Osteoblast (primary cell): ENCODE results near the gene TAC4. TPM values are rescaled to one million over a fixed set of nuclear protein-coding genes. Genes with fewer than 3 reads are reported as not detected.

Experiments
- DNase-seq: peaks from one replicate; pipeline ENCODE4 v3.0.0; 2011; ENCODE audit warnings: low spot score, mixed read lengths; ENCODE audit not compliant: insufficient read length; ENCODE audit errors: missing footprints
- H2AFZ ChIP-seq: 2 replicates; pipeline ENCODE4 v1.6.0; 2011; ENCODE audit warnings: mild to moderate bottlenecking, low read length
- H3K27ac ChIP-seq: 2 replicates; pipeline ENCODE4 v1.5.1; 2011; ENCODE audit warnings: mild to moderate bottlenecking, low read depth, low read length, moderate library complexity
- H3K27me3 ChIP-seq: 2 replicates; pipeline ENCODE4 v1.6.0; 2012; ENCODE audit warnings: mild to moderate bottlenecking, control low read depth, inconsistent platforms, low read length, moderate library complexity; ENCODE audit not compliant: insufficient read depth
- H3K36me3 ChIP-seq: 2 replicates; pipeline ENCODE4 v1.5.1; 2011; ENCODE audit warnings: mild to moderate bottlenecking, low read length, control low read depth, moderate library complexity; ENCODE audit not compliant: insufficient read depth
- H3K4me1 ChIP-seq: 2 replicates; pipeline ENCODE4 v1.5.1; 2011; ENCODE audit warnings: mild to moderate bottlenecking, low read length, control low read depth, moderate library complexity; ENCODE audit not compliant: insufficient read depth
- H3K4me2 ChIP-seq: 2 replicates; pipeline ENCODE4 v1.6.0; 2011; ENCODE audit warnings: mild to moderate bottlenecking, low read length; ENCODE audit not compliant: insufficient read depth
- H3K4me3 ChIP-seq: fragments of 200-600 bp; sonication (generic); 3 replicates; pipeline ENCODE4 v1.5.1; 2012; ENCODE audit warnings: mild to moderate bottlenecking, low read length, inconsistent platforms; ENCODE audit not compliant: insufficient read depth
- H3K79me2 ChIP-seq: 2 replicates; pipeline ENCODE4 v1.6.0; 2012; ENCODE audit warnings: mild to moderate bottlenecking, low read length, control low read depth, inconsistent platforms; ENCODE audit not compliant: insufficient read depth
- H3K9me3 ChIP-seq: 2 replicates; pipeline ENCODE4 v1.5.1; 2011; ENCODE audit warnings: low read depth, low read length, control low read depth
- H4K20me1 ChIP-seq: 2 replicates; pipeline ENCODE4 v1.6.0; 2012; ENCODE audit warnings: mild to moderate bottlenecking, low read length, control low read depth; ENCODE audit not compliant: insufficient read depth
- CTCF ChIP-seq: IDR thresholded peaks from 2 replicates; pipeline ENCODE4 v1.5.1; 2011; ENCODE audit warnings: mild to moderate bottlenecking, low read depth, low read length, moderate library complexity; ENCODE audit errors: extremely low read depth
- total RNA-seq: library from RNA; depleted of rRNA; stranded (reverse); fragments of >200 nt; gene quantifications from 2 replicates; pipeline ENCODE4 v1.2.3, GENCODE V29; 2012

The TAC4 gene
- total RNA-seq, 1 donor, result not detected

- peak overlapping the region; percentile 65 for H3K4me2 ChIP-seq
- H3K27ac ChIP-seq, result peak overlapping the region; percentile 44
Observed at GRCh38 chr17:49836111-49837030, 11.5 kb downstream of the TAC4 start.

GRCh38 chr17:49835472-49835871, 12.4 kb downstream of the TAC4 start:
- Histone ChIP-seq H2AFZ (no peak overlapping the region), H3K79me2 (no peaks in the 10 kb centered on the region), H3K4me1 (peaks cover 36% of the 10 kb centered on the region), H3K36me3 (peaks cover 19% of the 10 kb centered on the region), H3K27ac (peak overlapping the region; percentile 44), H3K4me3 (peak overlapping the region; percentile 18), H4K20me1 (no peaks in the 10 kb centered on the region), H3K27me3 (no peaks in the 10 kb centered on the region), H3K4me2 (peak overlapping the region; percentile 65), H3K9me3 (no peaks in the 10 kb centered on the region)
- no peak for TF ChIP-seq CTCF
- no peak for DNase-seq

More at GRCh38 chr17:49836111-49837030, 11.5 kb downstream of the TAC4 start:
- Histone ChIP-seq H3K79me2 (no peaks in the 10 kb centered on the region), H3K9me3 (no peaks in the 10 kb centered on the region), H3K27me3 (no peaks in the 10 kb centered on the region), H3K36me3 (peaks cover 16% of the 10 kb centered on the region), H2AFZ (no peak overlapping the region), H3K4me1 (peaks cover 27% of the 10 kb centered on the region), H4K20me1 (no peaks in the 10 kb centered on the region), H3K4me3 (peak overlapping the region; percentile 18)
- peak; percentile 77 for DNase-seq
- no peak for TF ChIP-seq CTCF

DNA sequence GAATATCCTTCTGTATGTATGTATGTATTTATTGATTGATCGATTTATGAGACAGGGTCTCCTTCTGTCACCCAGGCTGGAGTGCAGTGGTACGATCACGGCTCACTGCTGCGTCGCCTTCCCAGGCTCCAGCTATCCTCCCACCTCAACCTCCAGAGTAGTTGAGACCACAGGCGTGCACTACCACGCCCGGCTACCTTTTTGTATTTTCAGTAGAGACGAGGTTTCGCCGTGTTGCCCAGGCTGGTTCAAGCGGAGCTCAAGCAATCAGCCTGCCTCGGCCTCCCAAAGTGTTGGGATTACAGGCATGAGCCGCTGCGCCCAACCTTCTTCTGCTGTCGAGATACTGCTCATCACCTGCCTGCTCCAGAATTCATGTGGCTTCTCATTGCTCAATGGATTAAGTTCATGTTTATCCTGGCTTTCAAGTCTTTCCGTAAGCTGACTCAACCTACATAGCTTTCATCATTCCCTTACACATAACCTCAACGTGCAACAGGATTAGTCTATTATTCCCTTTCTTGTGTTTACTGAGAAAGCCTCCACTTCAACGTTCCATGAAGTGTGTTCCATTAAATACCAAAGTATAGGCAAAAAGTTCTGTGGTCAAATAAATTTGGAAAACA, 13.6 kb downstream of the TAC4 start:
- Histone ChIP-seq H3K27me3 (no peaks in the 10 kb centered on the region), H3K27ac (peak overlapping the region; percentile 48), H3K9me3 (no peaks in the 10 kb centered on the region), H3K4me3 (no peak overlapping the region), H3K79me2 (no peaks in the 10 kb centered on the region), H3K4me1 (peaks cover 46% of the 10 kb centered on the region), H3K36me3 (peaks cover 22% of the 10 kb centered on the region), H2AFZ (no peak overlapping the region), H4K20me1 (no peaks in the 10 kb centered on the region), H3K4me2 (no peak overlapping the region)
- DNase-seq, result peak; percentile 21
- TF ChIP-seq CTCF, result no peak
